ENCODE results near the gene IQGAP2.

The IQGAP2 gene

GRCh38 chr5:76386360-76386759 is 16.7 kb upstream of the IQGAP2 start:
- no peak for DNase-seq

GRCh38 chr5:76388236-76388635 is 14.8 kb upstream of the IQGAP2 start:
- no peak for DNase-seq

- DNase-seq: no peak
These were observed 14.1 kb upstream of the IQGAP2 start for GRCh38 chr5:76388791-76389512.

GRCh38 chr5:76389513-76390154 is 13.5 kb upstream of the IQGAP2 start:
- DNase-seq: no peak

GRCh38 chr5:76391014-76391413 is 12.1 kb upstream of the IQGAP2 start:
- DNase-seq: no peak

GRCh38 chr5:76393035-76393680 is 9.9 kb upstream of the IQGAP2 start:
- no peak for DNase-seq

- no peak for DNase-seq
These were observed 5.9 kb upstream of the IQGAP2 start for GRCh38 chr5:76397200-76397599.

- DNase-seq: no peak
These were observed 3.8 kb upstream of the IQGAP2 start for GRCh38 chr5:76399268-76399667.

- no peak for DNase-seq
These were observed 2.6 kb upstream of the IQGAP2 start for GRCh38 chr5:76400466-76400865.

GRCh38 chr5:76401801-76402250 is 1.3 kb upstream of the IQGAP2 start:
- DNase-seq: no peak

GRCh38 chr5:76402251-76402885 is 717 bp upstream of the IQGAP2 start:
- DNase-seq: no peak

GRCh38 chr5:76403766-76404222 is 709 bp downstream of the IQGAP2 start:
- DNase-seq: no peak

- DNase-seq: no peak
These were observed 1.4 kb downstream of the IQGAP2 start for GRCh38 chr5:76404223-76405211.

GRCh38 chr5:76406014-76406413 is 2.9 kb downstream of the IQGAP2 start:
- no peak for DNase-seq

GRCh38 chr5:76406673-76407072 is 3.6 kb downstream of the IQGAP2 start:
- DNase-seq: no peak

- DNase-seq: no peak
These were observed 5.1 kb downstream of the IQGAP2 start for GRCh38 chr5:76408104-76408654.

GRCh38 chr5:76412511-76412910 is 9.4 kb downstream of the IQGAP2 start:
- DNase-seq: no peak

GRCh38 chr5:76413746-76414145 is 10.7 kb downstream of the IQGAP2 start:
- no peak for DNase-seq

- no peak for DNase-seq
These were observed 11.7 kb downstream of the IQGAP2 start for GRCh38 chr5:76414788-76415187.

GRCh38 chr5:76415855-76416254 is 12.8 kb downstream of the IQGAP2 start:
- no peak for DNase-seq

- DNase-seq: no peak
These were observed 16.7 kb downstream of the IQGAP2 start for GRCh38 chr5:76419597-76420298.

All from midbrain (tissue), 1 donor.